Effector memory CD4-positive, alpha-beta T cell (primary cell): ENCODE measurements around the gene ALOX5.
"Not testable (repeated sequence)": the region's sequence is repeated elsewhere in the genome, so short reads cannot be mapped to it uniquely, and the experiment has no call there.

Source experiments
- DNase-seq, 3 donors: peaks; one replicate each; pipeline ENCODE4 v3.0.0-alpha.2; 2020
- H3K27ac ChIP-seq: 2 replicates; pipeline ENCODE4 v1.7.0; 2013; ENCODE audit warnings: mild to moderate bottlenecking, low read length, moderate library complexity; ENCODE audit not compliant: insufficient read depth, poor library complexity, severe bottlenecking
- H3K27me3 ChIP-seq: replicated peaks from 2 replicates; pipeline ENCODE4 v1.7.0; 2013; ENCODE audit warnings: mild to moderate bottlenecking, low read length; ENCODE audit not compliant: insufficient read depth, control insufficient read depth, poor library complexity, severe bottlenecking
- H3K36me3 ChIP-seq: 2 replicates; pipeline ENCODE4 v1.7.0; 2013; ENCODE audit warnings: mild to moderate bottlenecking, low read length, moderate library complexity; ENCODE audit not compliant: control insufficient read depth, insufficient read depth
- H3K4me1 ChIP-seq: 2 replicates; pipeline ENCODE4 v1.7.0; 2013; ENCODE audit warnings: low read length, mild to moderate bottlenecking; ENCODE audit not compliant: control insufficient read depth, insufficient read depth, poor library complexity, severe bottlenecking
- H3K4me3 ChIP-seq: 2 replicates; pipeline ENCODE4 v1.7.0; 2013; ENCODE audit warnings: low read length, low read depth, mild to moderate bottlenecking; ENCODE audit not compliant: insufficient read depth, poor library complexity, severe bottlenecking
- H3K9me3 ChIP-seq: 2 replicates; pipeline ENCODE4 v1.7.0; 2013; ENCODE audit warnings: mild to moderate bottlenecking, low read length, moderate library complexity; ENCODE audit not compliant: control insufficient read depth

Gene ALOX5

DNA sequence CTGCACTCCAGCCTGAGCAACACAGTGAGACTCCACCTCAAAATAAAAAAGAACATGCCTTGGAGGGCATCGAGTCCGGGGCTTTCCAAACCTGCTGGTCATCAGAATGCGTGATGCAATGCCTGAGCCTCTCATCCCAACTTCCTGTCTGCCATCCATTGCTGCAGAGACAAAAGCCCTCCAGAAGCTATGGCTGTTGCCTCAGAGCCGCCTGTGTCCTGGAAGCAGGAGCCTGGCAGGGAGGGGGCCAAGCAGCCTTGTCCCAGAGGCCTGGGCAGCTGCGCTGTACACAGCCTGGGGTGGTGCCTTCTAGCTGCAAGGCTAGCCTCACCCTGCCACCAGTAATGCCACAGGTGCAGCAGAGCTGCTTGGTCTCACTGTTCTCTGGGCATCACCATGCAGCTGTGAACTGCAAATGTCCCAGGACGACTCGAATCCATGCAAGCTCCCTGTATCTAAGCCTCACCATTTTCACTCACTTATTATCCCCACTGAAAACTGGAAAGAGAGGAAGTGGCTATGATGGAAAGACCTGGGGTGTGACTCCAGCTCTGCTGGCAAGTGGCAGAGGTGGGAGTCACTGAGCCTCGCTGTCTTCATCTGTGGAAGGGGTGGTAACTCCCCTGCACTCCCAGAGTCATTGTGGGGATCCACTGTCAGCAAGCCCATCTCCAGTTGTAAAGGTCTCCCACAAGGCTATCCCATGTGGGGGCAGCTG, 7.0 kb downstream of the ALOX5 start:
- Histone ChIP-seq H3K4me3 (no peak overlapping the region), H3K36me3 (no peaks in the 10 kb centered on the region), H3K27ac (no peak overlapping the region), H3K4me1 (no peaks in the 10 kb centered on the region), H3K27me3 (no peaks in the 10 kb centered on the region), H3K9me3 (no peaks in the 10 kb centered on the region)
- no peak for DNase-seq

DNA sequence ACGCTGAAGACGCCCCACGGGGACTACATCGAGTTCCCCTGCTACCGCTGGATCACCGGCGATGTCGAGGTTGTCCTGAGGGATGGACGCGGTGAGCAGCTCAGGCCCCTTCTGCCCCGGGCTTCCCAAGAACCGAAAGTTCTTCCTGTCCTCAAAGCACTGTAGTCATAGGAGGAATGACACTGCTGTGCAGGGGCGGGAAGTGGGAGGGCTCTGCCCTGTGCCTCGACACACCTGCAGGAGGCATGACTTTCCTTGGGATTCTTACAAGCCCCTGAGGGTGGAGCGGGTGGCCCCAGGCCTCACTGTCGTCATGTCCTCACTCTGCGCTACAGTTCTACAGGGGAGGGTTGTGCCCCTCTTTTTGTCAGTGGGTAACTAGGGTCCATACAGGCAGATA, 8.6 kb downstream of the ALOX5 start:
- Histone ChIP-seq H3K9me3 (no peaks in the 10 kb centered on the region), H3K4me1 (no peaks in the 10 kb centered on the region), H3K27me3 (no peaks in the 10 kb centered on the region), H3K4me3 (no peak overlapping the region), H3K27ac (no peak overlapping the region), H3K36me3 (no peaks in the 10 kb centered on the region)
- no peak for DNase-seq

DNA sequence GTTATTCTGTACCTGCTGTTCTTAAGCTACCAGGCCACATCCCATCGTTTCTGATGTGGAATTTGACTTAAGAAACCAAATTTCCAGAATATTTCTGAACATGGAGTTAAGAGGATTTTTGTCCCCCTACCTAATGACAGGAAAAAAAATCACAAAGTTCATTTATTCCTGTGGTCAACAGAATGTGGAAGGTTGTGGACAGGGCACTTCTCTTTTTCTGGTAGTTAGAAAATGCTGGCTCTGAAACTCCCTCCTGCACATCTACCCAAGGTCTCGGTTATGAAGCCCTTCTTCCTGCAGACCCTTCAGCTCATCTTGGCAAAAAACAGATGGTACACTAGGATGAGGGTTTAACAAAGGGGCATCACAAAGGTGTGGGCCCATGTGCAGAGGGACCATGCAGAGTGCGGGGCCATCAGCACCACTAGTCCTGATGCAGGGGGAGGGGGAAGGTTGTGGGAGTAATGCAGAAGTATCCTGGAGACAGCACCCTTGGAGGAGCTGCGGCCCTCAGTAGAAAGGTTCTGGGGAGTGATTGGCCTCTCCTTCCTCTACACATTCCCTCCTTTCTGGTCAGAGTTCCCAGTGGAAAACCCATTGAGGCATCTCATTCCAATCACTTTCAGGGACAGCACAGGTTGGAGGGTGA, 9.8 kb downstream of the ALOX5 start:
- Histone ChIP-seq H3K9me3 (no peaks in the 10 kb centered on the region), H3K4me3 (no peak overlapping the region), H3K27me3 (no peaks in the 10 kb centered on the region), H3K36me3 (no peaks in the 10 kb centered on the region), H3K27ac (no peak overlapping the region), H3K4me1 (no peaks in the 10 kb centered on the region)
- DNase-seq = no peak

GRCh38 chr10:45386657-45387056, 12.6 kb downstream of the ALOX5 start:
- H3K9me3 ChIP-seq = no peaks in the 10 kb centered on the region
- H3K36me3 ChIP-seq = no peaks in the 10 kb centered on the region
- H3K4me1 ChIP-seq = no peaks in the 10 kb centered on the region
- no peak for DNase-seq
- no peak overlapping the region for H3K4me3 ChIP-seq
- no peaks in the 10 kb centered on the region for H3K27me3 ChIP-seq
- no peak overlapping the region for H3K27ac ChIP-seq

DNA sequence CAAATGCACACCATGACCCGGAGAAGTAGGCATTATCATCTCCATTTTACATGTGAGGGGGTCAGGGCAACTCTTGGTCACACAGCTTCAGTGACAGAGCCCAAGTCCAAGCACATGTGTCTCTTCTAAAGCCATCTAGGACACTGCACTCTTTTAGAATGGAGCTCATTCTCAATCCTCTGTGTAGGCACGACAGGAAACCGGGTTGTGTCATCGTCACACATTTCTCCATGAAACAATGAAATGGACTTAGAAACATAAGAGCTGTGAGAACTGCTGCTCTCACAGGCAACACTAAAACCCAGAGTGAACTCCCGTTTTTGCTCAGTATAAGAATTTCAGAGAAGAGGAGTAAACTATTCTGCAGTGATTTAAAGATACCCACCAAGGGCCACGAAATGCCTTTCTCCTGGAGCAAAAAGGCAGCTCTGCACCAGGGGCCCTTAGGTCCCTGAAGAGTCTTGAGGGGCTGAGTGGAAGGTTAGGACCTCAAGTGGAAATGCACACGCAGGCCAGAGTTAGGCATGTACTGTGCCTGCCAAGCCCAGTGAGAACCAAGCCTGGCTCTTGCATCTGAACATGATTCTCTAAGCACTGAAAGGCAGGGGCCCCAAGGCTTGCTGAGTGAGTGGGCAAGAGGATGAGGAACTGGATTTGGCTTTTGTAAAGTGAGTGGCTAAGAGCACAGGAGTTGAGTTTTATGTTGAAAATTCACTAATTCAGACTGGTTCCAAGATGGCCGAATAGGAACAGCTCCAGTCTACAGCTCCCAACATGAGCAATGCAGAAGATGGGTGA, 13.3 kb downstream of the ALOX5 start:
- Histone ChIP-seq H3K27me3 (no peaks in the 10 kb centered on the region), H3K9me3 (no peaks in the 10 kb centered on the region)
- DNase-seq = no peak

DNA sequence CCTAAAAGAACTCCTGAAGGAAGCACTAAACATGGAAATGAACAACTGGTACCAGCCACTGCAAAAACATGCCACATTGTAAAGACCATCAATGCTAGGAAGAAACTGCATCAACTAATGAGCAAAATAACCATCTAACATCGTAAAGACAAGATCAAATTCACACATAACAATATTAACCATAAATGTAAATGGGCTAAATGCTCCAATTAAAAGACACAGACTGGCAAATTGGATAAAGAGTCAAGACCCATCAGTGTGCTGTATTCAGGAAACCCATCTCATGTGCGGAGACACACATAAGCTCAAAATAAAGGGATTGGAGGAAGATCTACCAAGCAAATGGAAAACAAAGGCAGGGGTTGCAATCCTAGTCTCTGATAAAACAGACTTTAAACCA, 15.7 kb downstream of the ALOX5 start:
- not testable (repeated sequence) for H3K9me3 ChIP-seq, DNase-seq, H3K27me3 ChIP-seq, H3K4me3 ChIP-seq, H3K4me1 ChIP-seq, H3K36me3 ChIP-seq, H3K27ac ChIP-seq

More for the DNA sequence above, 13.3 kb downstream of the ALOX5 start:
- Histone ChIP-seq H3K36me3 (no peaks in the 10 kb centered on the region), H3K27ac (no peak overlapping the region), H3K4me1 (no peaks in the 10 kb centered on the region), H3K4me3 (no peak overlapping the region)

DNA sequence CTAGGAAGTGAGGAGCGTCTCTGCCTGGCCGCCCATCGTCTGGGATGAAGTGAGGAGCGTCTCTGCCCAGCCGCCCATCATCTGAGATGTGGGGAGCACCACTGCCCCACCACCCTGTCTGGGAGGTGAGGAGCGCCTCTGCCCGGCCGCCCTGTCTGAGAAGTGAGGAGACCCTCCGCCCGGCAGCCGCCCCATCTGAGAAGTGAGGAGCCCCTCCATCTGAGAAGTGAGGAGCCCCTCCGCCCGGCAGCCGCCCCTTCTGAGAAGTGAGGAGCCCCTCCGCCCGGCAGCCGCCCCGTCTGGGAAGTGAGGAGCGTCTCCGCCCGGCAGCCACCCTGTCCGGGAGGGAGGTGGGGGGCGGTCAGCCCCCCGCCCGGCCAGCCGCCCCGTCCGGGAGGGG, 17.6 kb downstream of the ALOX5 start:
- H3K27me3 ChIP-seq, H3K36me3 ChIP-seq, H3K9me3 ChIP-seq, H3K27ac ChIP-seq, H3K4me3 ChIP-seq, DNase-seq, H3K4me1 ChIP-seq: not testable (repeated sequence)

- H3K27ac ChIP-seq = no peak overlapping the region
- no peaks in the 10 kb centered on the region for H3K27me3 ChIP-seq
- no peaks in the 10 kb centered on the region for H3K36me3 ChIP-seq
- H3K4me1 ChIP-seq = no peaks in the 10 kb centered on the region
- DNase-seq = no peak
- H3K4me3 ChIP-seq = no peak overlapping the region
- H3K9me3 ChIP-seq = no peaks in the 10 kb centered on the region
Observed at GRCh38 chr10:45395554-45395953, 21.5 kb downstream of the ALOX5 start.

- DNase-seq = no peak
- Histone ChIP-seq H3K4me1 (no peaks in the 10 kb centered on the region), H3K27me3 (no peaks in the 10 kb centered on the region), H3K27ac (no peak overlapping the region), H3K9me3 (no peaks in the 10 kb centered on the region), H3K36me3 (no peaks in the 10 kb centered on the region), H3K4me3 (no peak overlapping the region)
Observed at GRCh38 chr10:45398595-45398994, 24.6 kb downstream of the ALOX5 start.

DNA sequence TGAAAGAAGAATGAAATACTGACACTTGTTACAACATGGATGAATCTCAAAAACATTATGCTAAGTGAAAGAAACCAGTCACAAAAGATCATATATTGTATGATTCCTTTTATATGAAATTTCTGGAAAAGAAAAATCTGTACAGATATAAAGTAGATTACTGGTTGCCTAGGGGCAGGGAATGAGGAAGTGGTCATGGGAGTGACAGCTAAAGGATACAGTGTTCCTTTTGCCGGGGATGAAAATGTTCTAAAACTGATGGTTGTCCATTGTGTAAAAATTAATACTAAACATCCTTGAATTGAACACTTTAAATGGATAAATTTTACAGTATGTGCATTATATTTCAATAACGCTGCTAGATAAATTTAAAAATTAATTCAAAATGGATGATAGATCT, 25.1 kb downstream of the ALOX5 start:
- H3K4me1 ChIP-seq = no peaks in the 10 kb centered on the region
- H3K9me3 ChIP-seq = no peaks in the 10 kb centered on the region
- no peak for DNase-seq
- H3K4me3 ChIP-seq = no peak overlapping the region
- H3K27ac ChIP-seq = no peak overlapping the region
- H3K36me3 ChIP-seq = no peaks in the 10 kb centered on the region
- no peaks in the 10 kb centered on the region for H3K27me3 ChIP-seq
